HG03175 (cell line): ENCODE data around the gene EIF2B2.
"Not testable (repeated sequence)": the region's sequence is repeated elsewhere in the genome, so short reads cannot be mapped to it uniquely, and the experiment has no call there.

Experiments
- ATAC-seq: cut with Tn5 transposase; IDR thresholded peaks from one replicate; pipeline ENCODE4 v1.9.1; 2021; ENCODE audit warnings: mild to moderate bottlenecking, moderate library complexity; ENCODE audit not compliant: unreplicated experiment

Gene EIF2B2

DNA sequence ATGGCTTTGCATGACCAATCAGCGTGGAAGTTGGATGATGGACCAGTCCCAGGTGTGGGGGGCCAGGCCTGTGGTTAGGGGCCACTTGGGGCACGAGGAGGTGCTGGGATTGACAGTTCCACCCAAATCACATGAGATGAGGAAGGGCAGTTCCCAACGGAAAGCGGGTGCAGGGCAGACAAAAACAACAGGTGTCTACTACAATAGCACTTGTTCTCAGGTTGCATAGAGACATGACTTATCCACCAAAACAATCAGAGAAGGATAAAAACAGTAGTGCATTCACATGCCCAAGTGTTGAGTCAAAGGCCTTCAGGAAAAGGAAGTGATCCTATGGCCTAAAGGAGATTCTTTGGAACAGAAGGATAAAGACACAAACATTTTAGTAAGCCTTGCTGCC lies 14.6 kb upstream of the EIF2B2 start:
- no peak for ATAC-seq

DNA sequence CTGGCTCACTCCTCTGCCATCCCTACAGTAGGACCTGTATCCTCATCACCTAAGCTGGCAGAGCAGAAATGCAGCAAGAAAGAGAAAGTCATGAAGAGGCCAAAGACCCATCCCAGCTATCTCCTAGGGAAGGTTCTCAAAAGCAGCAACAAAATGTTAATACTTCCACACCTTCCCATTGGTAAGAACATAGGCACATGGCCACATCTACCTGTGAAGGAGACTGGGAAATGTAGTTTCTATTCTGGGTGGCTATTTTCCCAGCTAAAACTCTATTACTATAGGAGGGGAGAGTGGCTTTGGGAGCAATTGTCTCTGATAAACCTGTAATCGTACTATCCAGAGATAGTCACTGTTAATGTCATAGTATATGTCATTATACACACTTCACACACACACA lies 13.7 kb upstream of the EIF2B2 start:
- ATAC-seq: no peak

DNA sequence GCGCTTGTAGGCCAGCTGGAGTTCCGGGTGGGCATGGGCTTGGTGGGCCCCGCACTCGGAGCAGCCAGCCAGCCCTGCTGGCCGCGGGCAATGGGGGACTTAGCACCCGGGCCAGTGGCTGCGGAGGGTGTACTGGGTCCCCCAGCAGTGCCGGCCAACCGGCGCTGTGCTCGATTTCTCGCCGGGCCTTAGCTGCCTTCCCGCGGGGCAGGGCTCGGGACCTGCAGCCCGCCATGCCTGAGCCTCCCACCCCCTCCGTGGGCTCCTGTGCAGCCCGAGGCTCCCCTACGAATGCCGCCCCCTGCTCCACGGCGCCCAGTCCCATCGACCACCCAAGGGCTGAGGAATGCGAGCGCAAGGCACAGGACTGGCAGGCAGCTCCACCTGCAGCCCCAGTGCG lies 8.5 kb upstream of the EIF2B2 start:
- ATAC-seq: not testable (repeated sequence)

DNA sequence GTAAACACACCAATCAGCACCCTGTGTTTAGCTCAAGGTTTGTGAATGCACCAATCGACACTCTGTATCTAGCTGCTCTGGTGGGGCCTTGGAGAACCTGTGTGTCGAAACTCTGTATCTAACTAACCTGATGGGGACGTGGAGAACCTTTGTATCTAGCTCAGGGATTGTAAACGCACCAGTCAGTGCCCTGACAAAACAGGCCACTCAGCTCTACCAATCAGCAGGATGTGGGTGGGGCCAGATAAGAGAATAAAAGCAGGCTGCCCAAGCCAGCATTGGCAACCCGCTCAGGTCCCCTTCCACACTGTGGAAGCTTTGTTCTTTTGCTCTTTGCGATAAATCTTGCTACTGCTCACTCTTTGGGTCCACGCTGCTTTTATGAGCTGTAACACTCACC lies 6.9 kb upstream of the EIF2B2 start:
- ATAC-seq: not testable (repeated sequence)

DNA sequence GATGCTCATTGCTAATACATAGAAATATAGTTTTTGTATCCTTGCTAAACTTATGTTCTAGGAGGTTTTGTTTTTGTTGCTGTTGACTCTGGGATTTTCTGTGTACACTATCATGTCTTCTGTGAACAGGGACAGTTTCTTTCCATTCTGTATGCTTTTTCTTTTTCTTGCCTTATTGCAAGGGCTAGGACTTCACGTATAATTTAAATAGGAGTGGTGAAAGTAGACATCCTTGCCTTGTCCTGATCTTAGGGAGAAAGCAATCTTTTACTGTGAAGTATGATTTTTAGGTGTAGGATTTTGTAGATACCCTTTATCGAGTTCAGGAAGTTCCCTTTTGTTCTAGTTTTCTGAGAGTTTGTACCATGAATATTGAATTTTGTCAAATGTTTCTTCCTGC lies 1.5 kb upstream of the EIF2B2 start:
- no peak for ATAC-seq

DNA sequence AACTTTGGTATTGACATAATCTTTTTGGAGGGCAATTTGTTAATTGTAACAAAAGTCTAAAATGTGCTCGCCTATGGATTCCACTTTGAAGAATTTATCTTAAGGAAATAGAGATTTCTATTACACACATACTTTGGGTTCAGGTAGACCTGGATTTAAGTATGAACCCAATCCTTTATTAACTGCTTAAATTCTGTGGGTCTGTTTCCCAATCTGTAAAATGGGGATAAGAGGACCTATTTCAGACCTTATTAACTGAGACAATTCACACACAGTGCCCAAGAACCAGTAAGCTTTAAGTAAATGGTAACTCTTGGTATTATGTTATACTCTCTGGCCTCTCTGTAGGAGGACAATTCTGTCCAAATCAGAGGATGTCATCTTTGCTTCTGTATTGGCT lies 822 bp upstream of the EIF2B2 start:
- ATAC-seq: no peak

DNA sequence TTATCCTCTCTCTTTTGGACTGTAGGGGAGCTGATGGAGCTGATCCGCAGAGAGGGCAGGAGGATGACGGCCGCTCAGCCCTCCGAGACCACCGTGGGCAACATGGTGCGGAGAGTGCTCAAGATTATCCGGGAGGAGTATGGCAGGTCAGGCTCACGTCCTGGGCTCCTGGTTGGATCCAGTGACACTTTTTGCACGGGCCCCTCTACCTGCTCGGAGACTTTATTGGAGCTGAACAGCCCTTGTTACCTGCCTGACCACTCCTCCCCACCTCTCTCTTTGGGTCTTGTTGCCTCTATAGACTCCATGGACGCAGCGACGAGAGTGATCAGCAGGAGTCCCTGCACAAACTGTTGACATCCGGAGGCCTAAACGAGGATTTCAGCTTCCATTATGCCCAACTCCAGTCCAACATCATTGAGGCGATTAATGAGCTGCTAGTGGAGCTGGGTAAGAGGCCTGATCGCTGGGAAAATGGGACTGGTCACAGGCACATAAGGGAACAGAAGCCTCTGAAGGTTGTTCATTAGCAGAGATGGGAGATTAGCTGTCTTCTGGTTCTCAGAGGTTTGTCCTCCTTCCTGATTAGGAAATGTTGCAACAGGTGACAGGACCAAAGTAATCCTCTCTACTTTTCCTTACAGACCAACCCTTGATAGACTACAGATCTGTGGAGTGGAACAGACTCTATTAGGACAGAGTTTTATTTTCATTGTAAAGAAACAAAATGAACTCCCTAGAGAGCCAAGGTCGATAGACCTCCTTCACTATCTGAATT lies 718 bp downstream of the EIF2B2 start:
- no peak for ATAC-seq

DNA sequence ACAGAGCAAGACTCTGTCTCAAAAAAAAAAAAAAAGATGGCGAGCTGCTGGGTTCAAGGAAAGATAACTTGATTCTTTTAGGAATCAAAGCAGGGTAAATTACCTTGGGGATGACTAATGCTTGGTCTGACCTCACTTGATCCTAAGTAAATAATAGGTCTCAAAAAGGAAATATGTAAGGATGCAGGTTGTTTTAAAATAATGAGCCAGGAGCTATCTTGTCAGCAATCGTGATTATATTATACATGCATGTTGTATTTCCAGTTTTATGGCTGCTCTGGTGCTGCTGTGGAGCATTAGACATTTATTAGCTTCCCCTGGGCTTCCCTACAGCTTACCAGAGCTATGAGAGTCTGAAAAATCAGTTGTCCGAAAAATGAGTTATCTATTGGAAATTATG lies 2.6 kb downstream of the EIF2B2 start:
- ATAC-seq: no peak

DNA sequence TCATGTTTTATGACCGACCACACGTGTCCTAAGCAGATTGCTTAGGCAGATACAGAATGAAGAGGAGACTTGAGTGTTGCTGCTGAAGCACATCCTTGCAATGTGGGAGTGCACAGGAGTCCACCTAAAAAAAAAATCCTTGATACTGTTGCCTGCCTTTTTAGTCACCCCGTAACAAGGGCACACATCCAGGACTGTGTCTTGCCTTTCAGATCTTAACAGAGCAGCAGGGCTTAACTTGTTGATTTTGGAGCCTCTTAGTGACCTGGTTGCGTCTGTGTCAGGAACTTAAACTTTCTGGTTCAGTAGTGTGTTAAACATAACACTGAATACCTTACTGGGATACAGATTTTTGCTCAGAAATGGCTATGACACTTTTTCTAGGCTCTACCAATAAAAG lies 6.5 kb downstream of the EIF2B2 start:
- ATAC-seq: no peak

DNA sequence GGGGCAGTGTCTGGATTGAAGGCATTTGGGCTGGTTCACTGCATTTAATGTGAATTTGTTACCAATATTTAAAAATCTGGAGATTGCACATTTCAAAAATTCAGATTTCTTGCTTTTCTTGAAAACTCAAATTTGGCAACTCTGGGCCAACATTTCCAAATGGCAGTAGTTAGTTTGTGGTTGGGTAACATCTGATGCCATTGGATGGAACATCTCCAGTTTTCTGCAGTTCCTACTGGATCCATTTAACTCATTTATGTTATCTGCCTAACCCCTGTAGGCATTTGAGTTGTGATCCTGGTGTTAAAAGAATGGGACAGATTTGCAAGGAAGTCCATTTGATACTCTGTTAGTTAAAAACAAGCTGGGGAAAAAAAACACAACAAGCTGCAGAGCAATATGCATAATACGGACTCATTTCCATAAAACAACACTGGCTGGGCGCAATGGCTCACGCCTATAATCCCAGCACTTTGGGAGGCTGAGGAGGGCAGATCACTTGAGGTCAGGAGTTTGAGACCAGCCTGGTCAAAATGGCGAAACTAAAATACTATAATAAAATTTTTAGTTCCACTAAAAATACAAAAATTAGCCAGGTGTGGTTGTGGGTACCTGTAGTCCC lies 7.9 kb downstream of the EIF2B2 start:
- ATAC-seq: no peak

DNA sequence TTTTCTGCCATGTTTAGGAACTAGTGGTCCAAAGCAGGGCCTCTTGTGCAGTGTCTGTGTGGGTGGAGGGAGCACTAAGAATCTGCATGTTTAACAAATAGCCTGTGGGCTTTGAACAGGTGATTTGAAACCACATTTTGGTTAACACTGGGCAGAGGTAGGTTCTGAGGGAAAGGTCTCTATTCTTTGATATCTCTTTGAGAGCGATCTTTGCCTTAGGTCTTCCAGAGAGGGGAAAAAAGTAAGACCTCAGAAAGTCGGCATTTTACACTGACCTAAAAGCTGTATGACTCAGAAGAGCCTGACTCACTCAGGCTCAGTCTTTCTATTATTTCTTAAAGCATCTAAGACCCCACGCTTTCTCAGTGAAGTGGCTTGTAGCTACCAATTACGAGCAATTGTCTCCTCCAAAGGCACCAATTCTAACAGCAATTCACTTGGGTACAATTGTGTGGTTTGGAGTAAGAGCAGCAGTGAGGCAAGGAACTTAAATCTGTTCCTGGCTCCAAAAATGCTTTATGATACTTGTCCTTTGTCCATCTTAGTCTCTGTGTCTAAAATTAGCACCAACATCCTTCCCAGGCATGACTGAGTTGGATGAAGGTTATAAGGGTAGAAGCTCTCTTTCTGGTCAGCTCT lies 8.8 kb downstream of the EIF2B2 start:
- no peak for ATAC-seq

DNA sequence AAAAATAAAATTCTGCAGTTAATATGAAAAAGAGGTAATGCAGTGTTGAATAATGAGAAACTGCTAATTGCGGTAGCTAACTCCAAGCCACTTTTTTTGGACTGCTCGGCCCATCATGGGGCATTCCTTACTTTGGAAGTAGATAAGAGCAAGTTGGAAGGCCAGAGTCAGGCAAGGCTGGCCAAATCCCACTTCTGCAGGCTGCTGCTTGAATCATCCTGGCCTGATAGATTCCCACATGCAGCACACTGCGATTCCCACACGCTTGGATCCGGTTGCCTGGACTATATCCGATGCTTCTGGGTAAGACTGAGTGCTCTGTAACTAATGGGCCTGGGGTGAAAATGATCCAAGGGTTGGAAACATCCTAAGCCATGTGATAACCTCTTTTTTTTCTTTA lies 10.6 kb downstream of the EIF2B2 start:
- ATAC-seq: no peak

DNA sequence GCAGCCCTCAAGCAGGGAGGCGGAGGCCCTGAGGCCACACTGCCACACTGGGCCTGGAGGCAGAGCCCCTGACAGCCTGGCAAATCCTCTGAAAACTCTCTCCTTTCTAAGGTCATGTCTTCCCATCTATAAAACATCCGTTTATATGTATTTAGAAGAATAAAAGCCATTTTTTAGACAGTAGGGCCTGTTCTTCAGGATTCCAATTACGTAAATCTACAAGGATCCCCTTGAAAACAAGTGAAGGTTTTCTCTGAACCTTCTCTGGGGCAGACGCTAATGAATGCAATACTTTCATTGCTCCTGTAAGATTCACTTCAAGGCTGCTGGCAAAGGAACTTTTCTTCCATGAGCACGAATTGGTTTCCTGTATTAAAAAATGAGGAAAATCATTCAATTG lies 12.8 kb downstream of the EIF2B2 start:
- no peak for ATAC-seq

DNA sequence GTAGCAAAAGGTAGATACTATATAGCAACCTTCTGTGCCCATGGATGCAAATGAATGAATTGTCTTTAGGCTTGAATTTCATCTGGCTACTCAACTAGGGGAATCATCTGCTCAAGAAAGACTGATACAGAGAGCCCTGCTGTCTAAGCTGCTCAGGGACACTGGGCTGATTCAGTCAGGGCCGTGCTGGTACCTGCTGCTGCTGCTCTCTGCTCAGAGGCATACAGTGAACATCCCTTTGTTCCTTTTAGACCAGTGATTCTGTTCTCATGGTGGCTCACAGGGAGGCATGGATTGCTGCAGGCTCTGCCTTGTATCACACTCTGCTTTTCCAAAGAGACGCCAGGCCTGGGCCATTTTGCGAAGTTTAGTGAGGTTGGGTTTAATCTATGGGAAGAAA lies 14.1 kb downstream of the EIF2B2 start:
- ATAC-seq: no peak

DNA sequence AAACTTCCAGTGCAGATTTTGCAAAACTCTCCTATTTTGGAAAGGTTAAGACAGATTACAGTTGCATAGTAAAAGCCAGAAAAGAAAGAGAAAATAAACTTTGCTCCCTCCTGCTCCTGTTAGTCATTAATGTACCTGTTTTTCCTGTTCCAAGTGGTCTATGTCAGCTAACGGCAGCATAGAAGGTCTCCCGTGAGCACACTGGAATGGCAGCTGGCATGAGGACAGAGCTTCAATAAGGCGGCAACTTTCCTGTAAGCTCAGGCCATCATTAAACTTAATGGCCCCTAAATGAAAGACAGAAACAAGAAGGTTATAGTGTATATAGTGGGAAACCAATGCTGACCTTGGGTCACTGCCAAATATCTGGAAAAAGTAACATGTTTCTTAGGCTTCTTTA lies 16.0 kb downstream of the EIF2B2 start:
- ATAC-seq: no peak

DNA sequence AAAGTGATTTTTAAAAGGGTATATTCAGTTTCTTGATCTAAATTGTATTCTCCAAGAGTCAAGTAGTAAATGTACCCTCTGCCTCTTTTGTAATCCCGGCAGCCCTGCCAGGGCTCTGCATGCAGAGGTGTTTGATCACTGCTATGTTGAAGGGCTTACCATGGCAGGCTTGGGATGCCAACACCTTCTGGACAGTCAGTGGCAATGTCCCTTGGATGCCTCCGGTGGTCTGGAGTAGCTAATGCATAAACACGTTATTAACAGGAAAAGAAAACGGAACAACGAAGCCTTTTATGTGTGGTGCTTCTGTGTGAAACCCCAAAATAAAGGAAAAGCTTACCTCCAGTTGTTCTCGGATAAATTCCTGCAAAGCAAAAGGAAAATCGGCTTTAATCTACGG lies 19.9 kb downstream of the EIF2B2 start:
- ATAC-seq: no peak

DNA sequence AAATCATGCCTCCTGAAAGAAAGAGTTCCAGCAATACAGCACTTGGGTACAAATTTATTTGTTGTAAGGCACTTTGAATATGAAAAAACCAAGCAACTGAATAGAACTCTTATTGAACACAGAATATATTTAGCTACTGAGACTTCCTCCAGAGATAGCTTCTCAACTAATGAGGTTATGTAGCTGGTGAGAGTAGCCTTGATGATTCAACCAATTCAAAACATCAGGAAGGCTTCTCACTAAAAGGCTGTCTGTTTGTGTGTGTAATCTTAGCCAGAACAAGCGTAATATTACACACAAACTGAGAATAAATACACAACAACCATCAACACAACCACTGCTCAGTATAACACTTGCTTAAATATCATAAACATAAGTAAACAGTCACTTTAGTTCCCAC lies 20.4 kb downstream of the EIF2B2 start:
- ATAC-seq: no peak

DNA sequence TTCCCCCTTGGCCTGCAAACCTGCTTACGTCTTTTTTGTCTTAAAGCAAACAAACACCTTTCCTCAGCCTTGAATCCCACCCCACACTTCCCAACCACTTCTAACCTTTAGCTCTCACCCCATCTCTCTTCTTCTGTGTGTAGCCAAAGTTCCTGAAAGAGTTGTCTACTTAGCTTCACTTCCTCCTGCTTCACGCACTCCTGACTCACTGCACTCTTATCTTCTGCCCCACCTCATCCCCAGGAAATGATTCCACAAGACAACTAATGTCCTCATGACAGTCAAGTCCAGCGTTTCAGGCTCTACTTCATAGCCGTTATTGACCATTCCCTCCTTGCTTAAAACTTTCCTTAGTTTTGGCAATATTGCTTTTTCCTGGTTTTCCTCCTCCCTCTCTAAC lies 22.4 kb downstream of the EIF2B2 start:
- ATAC-seq: no peak

DNA sequence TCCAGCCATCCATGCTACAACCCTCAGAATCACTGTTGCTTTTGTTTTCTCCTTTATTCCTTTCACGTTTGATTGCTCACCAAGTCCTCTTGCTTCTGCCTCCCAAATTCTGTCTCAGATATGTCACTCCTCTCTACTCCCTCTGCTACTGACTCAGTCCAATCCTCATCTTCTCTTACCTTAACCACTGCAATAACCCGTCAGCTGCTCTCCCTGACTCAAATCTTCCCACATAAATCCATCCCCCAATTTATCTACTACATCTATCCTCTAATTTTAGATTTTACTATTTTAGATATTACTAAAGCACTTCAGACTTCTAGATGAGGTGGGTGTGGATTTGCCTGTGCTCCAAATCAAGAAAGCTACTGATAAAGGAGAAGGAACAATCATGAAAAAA lies 23.2 kb downstream of the EIF2B2 start:
- no peak for ATAC-seq

DNA sequence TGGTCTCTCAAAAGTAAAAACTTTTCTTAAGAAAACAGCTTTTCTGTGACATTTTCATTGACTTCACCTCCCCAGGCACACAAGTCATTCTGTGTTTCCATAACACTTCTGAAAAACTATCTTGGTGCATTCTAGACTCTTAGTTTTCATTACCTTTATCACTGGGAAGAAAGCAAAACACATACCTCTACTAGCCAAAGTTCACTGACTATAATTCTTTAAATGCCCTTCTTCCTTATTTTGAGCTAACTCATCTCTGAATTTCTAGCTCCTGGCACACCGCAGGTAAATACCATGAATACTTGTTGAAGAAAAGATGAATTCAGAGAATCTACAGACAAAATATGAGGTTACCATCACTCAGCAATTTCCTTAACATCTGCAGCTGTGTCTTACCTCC lies 27.4 kb downstream of the EIF2B2 start:
- no peak for ATAC-seq

DNA sequence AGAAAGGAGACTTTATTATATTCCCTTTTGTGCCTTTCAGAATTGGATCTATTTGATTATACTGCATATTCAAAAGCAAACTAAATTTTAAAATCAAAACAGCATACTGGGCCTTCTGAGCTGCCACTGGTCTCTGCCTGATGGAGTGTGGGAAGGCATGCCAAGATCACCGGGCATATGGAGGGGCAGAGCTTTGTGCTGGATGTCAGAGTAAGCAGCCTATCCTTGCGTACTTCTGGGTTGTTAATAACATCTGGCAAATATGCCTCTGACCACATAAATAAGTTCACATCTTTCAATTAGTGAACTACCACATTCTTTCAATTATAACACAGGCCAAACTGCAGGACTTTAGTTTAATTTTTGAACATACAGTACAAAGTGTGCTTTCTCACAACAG lies 30.2 kb downstream of the EIF2B2 start:
- no peak for ATAC-seq

DNA sequence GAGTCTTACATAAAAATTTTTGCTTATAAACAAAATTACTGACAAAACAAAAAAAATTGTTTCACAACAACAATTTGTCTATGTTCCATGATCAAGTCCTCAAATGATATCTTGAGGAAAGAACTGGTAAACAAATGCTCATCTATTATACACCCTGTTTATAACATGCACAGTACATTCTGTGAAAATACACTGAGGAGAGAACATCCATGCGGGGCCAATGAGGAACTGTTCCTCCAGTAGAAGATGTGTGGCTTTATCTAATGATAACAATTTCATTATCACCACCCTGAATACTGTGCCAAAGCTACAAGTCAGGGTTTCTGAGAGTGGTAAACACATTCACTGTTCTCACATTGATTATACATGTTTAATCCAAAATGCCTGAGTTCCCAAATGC lies 37.8 kb downstream of the EIF2B2 start:
- ATAC-seq: no peak
